ENCODE data around the gene DNAJC18.
"Not testable (repeated sequence)": the region's sequence is repeated elsewhere in the genome, so short reads cannot be mapped to it uniquely, and the experiment has no call there.

DNAJC18 gene

GRCh38 chr5:139439013-139439903 lies at the start of gene DNAJC18:
Gene DNAJC18 (minus strand): TSS chr5:139439525. CDS start chr5:139439445, 80 bp downstream.
- peak; percentile 57 for DNase-seq

- DNase-seq = no peak
Measured at GRCh38 chr5:139488260-139488659, 48.9 kb upstream of the DNAJC18 start.

- DNase-seq = no peak
Measured at GRCh38 chr5:139486201-139486600, 46.9 kb upstream of the DNAJC18 start.

GRCh38 chr5:139482890-139483208 lies 43.5 kb upstream of the DNAJC18 start:
- not testable (repeated sequence) for DNase-seq

GRCh38 chr5:139482050-139482889 lies 42.9 kb upstream of the DNAJC18 start, which contains the start of gene STING1:
Gene STING1 (minus strand): TSS chr5:139482758. CDS start chr5:139481704, 1,054 bp downstream.
- peak; percentile 82 for DNase-seq

- no peak for DNase-seq
Measured at GRCh38 chr5:139481580-139482049, 42.3 kb upstream of the DNAJC18 start.

- DNase-seq = no peak
Measured at GRCh38 chr5:139481122-139481533, 41.8 kb upstream of the DNAJC18 start.

- not testable (repeated sequence) for DNase-seq
Measured at GRCh38 chr5:139479729-139480128, 40.4 kb upstream of the DNAJC18 start.

GRCh38 chr5:139478657-139479423 lies 39.5 kb upstream of the DNAJC18 start:
- DNase-seq = not testable (repeated sequence)

GRCh38 chr5:139475865-139476617 lies 36.7 kb upstream of the DNAJC18 start:
- DNase-seq = no peak

GRCh38 chr5:139474890-139475791 lies 35.8 kb upstream of the DNAJC18 start:
- peak; percentile 97 for DNase-seq

- no peak for DNase-seq
Measured at GRCh38 chr5:139473565-139473964, 34.2 kb upstream of the DNAJC18 start.

- DNase-seq = no peak
Measured at GRCh38 chr5:139473105-139473504, 33.8 kb upstream of the DNAJC18 start.

- DNase-seq = no peak
Measured at GRCh38 chr5:139472386-139473030, 33.2 kb upstream of the DNAJC18 start.

- no peak for DNase-seq
Measured at GRCh38 chr5:139470821-139471300, 31.5 kb upstream of the DNAJC18 start, which contains the start of gene SMIM33. Gene SMIM33 (plus strand): TSS chr5:139471004. CDS start chr5:139471122, 118 bp downstream.

- no peak for DNase-seq
Measured at GRCh38 chr5:139468421-139468931, 29.2 kb upstream of the DNAJC18 start.

- DNase-seq = no peak
Measured at GRCh38 chr5:139462586-139463276, 23.4 kb upstream of the DNAJC18 start, which contains the start of gene ECSCR. Gene ECSCR (minus strand): TSS chr5:139462743. CDS start chr5:139462670, 73 bp downstream.

GRCh38 chr5:139461698-139462097 lies 22.4 kb upstream of the DNAJC18 start:
- no peak for DNase-seq

- DNase-seq = no peak
Measured at GRCh38 chr5:139461176-139461575, 21.9 kb upstream of the DNAJC18 start.

Data from SIG-M5 (cell line).